Thoracic aorta (tissue), 2 donors: Measurements from ENCODE around the gene EFNA2. TPM values are rescaled to one million over a fixed set of nuclear protein-coding genes. Genes with fewer than 3 reads are reported as not detected.

Experiments
- ATAC-seq: fragments of 150-250 bp; one replicate; pipeline ENCODE4 v1.8.0; 2017; ENCODE audit warnings: low read depth; ENCODE audit not compliant: insufficient number of reproducible peaks, low FRiP score
- DNase-seq: peaks from one replicate; pipeline ENCODE4 v3.0.0-alpha.2; 2020; ENCODE audit warnings: low spot score
- H3K27ac ChIP-seq, 2 donors: fragments of 200-600 bp; sonication (generic); 1 replicate in 1 of 2; 2 replicates in 1 of 2; pipeline ENCODE4 v1.5.1; 2016; ENCODE audit warnings: mild to moderate bottlenecking in 2 of 2, moderate library complexity in 2 of 2
- H3K27me3 ChIP-seq: fragments of 200-600 bp; sonication (generic); replicated peaks from 2 replicates; pipeline ENCODE4 v1.6.0; 2016; ENCODE audit warnings: mild to moderate bottlenecking; ENCODE audit not compliant: insufficient read depth
- H3K36me3 ChIP-seq: fragments of 200-600 bp; sonication (generic); one replicate; pipeline ENCODE4 v1.5.1; 2016
- H3K4me1 ChIP-seq, 2 donors: fragments of 200-600 bp; sonication (generic); 1 replicate in 1 of 2; 2 replicates in 1 of 2; pipeline versions ENCODE4 v1.5.1 to v1.6.0; 2016; ENCODE audit warnings: low read depth in 2 of 2, mild to moderate bottlenecking in 1 of 2; ENCODE audit not compliant: control insufficient read depth in 1 of 2
- H3K4me3 ChIP-seq: fragments of 200-600 bp; sonication (generic); 2 replicates; pipeline ENCODE4 v1.5.1; 2016; ENCODE audit warnings: mild to moderate bottlenecking
- H3K9me3 ChIP-seq: fragments of 200-600 bp; sonication (generic); 2 replicates; pipeline ENCODE4 v1.5.1; 2016
- total RNA-seq, 2 donors: library from RNA; depleted of rRNA; stranded (reverse); fragments of >200 nt; gene quantifications; one replicate each; pipeline versions ENCODE4 v1.1.0 to v1.2.3, GENCODE V29; 2016
- TF ChIP-seq, protein P1 (sequence below): fragments of 200-600 bp; sonication (generic); IDR thresholded peaks from one replicate; pipeline ENCODE4 v1.5.1; 2019; ENCODE audit warnings: antibody characterized with exemption

Gene EFNA2
- total RNA-seq, 2 donors from 2014 or later: not detected

- TF ChIP-seq, protein P1, sequence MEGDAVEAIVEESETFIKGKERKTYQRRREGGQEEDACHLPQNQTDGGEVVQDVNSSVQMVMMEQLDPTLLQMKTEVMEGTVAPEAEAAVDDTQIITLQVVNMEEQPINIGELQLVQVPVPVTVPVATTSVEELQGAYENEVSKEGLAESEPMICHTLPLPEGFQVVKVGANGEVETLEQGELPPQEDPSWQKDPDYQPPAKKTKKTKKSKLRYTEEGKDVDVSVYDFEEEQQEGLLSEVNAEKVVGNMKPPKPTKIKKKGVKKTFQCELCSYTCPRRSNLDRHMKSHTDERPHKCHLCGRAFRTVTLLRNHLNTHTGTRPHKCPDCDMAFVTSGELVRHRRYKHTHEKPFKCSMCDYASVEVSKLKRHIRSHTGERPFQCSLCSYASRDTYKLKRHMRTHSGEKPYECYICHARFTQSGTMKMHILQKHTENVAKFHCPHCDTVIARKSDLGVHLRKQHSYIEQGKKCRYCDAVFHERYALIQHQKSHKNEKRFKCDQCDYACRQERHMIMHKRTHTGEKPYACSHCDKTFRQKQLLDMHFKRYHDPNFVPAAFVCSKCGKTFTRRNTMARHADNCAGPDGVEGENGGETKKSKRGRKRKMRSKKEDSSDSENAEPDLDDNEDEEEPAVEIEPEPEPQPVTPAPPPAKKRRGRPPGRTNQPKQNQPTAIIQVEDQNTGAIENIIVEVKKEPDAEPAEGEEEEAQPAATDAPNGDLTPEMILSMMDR: no peak
- no peak for ATAC-seq
- Histone ChIP-seq H3K27me3 (peaks cover 21% of the 10 kb centered on the region), H3K4me3 (no peak overlapping the region), H3K36me3 (no peaks in the 10 kb centered on the region), H3K27ac (no peak overlapping the region), H3K4me1 (peaks cover 4 to 15% of the 10 kb centered on the region in 2 donors), H3K9me3 (no peaks in the 10 kb centered on the region)
- no peak for DNase-seq
Observed at GRCh38 chr19:1291761-1292418, 6.2 kb downstream of the EFNA2 start.

- H3K4me1 ChIP-seq: peaks cover 4 to 8% of the 10 kb centered on the region in 2 donors
- H3K9me3 ChIP-seq: no peaks in the 10 kb centered on the region
- ATAC-seq (no peak), DNase-seq (no peak)
- no peak overlapping the region for H3K4me3 ChIP-seq
- H3K27ac ChIP-seq: no peak overlapping the region
- no peaks in the 10 kb centered on the region for H3K36me3 ChIP-seq
- TF ChIP-seq, protein P1: no peak
- H3K27me3 ChIP-seq: peaks cover 17% of the 10 kb centered on the region
Observed at GRCh38 chr19:1292419-1293151, 6.9 kb downstream of the EFNA2 start.

DNA sequence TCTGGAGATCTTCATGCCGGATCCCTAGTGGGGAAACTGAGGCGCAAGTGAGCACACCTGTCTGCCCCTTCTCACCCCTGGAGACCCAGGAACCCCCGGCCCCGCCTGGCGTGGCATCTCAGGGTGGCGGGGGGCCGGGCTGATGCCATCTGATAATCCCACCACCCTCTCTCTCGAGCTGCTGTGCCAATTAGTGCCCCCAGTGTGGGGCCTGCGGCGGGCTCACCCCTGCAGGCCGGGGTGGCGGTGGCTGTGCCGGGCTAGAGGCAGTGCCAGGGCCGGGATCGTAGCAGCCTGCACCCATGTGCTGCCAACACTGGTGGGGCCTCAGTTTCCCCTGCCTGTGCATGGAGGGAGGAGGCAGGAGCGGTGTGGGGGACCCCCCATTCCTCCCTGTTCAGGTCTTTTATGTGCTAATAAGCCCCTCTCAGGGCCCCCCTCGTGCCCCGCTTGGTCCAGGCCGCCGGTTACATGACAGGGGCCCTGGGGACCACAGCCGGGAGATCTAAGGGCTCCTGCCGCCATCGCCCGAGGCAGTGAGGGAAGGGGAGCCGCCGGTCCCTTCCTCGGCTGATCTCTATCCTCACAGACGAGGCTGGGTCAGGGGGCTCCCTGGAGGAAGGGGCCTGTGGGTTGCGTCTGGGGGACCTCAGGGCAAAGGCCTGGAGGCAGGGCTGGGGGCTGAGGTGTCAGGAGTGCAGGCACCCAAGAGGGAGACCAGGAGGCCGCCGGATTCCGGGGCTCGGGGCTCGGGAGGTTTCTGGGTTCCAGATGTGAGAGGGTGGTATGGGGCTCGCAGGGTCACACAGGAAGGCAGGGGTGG is 8.3 kb downstream of the EFNA2 start:
- Histone ChIP-seq H3K4me3 (no peak overlapping the region), H3K27me3 (peaks cover 17% of the 10 kb centered on the region), H3K27ac (no peak overlapping the region), H3K36me3 (no peaks in the 10 kb centered on the region), H3K9me3 (no peaks in the 10 kb centered on the region), H3K4me1 (peaks cover 4 to 6% of the 10 kb centered on the region in 2 donors)
- ATAC-seq (no peak), DNase-seq (no peak)
- TF ChIP-seq, protein P1: no peak

DNA sequence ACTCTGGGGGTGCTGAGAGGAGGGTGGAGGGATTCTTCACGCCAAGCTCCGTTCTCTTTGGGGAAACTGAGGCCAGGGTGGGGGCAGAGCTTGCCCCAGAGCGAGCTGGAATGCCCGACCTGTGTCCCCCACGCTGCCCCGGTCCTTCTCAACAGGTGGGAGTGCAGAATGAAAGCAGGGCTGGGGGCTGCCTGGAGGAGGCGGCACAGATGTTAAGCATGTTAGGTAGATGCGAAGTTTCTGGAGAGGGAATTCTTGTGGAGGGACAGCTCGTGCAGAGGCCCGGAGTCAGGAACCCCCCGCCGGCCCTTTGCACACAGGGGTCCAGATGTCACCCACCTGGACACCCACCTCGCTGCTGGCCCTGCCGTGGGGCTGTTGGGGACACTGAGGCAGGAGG is 9.0 kb downstream of the EFNA2 start:
- no peak for DNase-seq
- Histone ChIP-seq H3K4me1 (peaks cover 4 to 6% of the 10 kb centered on the region in 2 donors), H3K4me3 (no peak overlapping the region), H3K27ac (no peak overlapping the region), H3K36me3 (no peaks in the 10 kb centered on the region), H3K9me3 (no peaks in the 10 kb centered on the region), H3K27me3 (peaks cover 17% of the 10 kb centered on the region)
- no peak for ATAC-seq
- TF ChIP-seq, protein P1: no peak
